Measurements from ENCODE around the gene TXLNB. TPM values are rescaled to one million over a fixed set of nuclear protein-coding genes. Genes with fewer than 3 reads are reported as not detected.

TXLNB gene
- polyA plus RNA-seq, 2 of the 4 experiments (the other 2 are of a cell fraction): not detected

- peak in 1 of 2 experiments; percentile 3 for DNase-seq (ENCODE audit: low read depth in 1 of 2, low spot score in 1 of 2)
Measured at GRCh38 chr6:139323511-139324300, 31.9 kb upstream of the TXLNB start.

GRCh38 chr6:139320081-139320480 is 28.3 kb upstream of the TXLNB start:
- ChIA-PET CTCF (interaction anchor here (1.1 kb wide), 1 partner anchor 12 kb away, joined by 3 read pairs; no protein-coding TSS in a partner anchor), POLR2A (no interaction called here)
- Histone ChIP-seq H3K4me3 (no peak overlapping the region), H3K4me2 (no peak overlapping the region), H3K4me1 (0 out of 3 replicates have a peak, but pooled peaks cover 2% of the 10 kb centered on the region), H3K27ac (no peak overlapping the region), H3K9me3 (no peaks in the 10 kb centered on the region)
- 5% methylated on average over 2 of the region's 2 CpGs for WGBS (ENCODE audit: missing lambda C conversion rate)
- ATAC-seq: no peak
- TF ChIP-seq SREBF2 (IDR thresholded peaks at IDR 0.05): no peak
- no peak for TF ChIP-seq FOXS1 (CRISPR knock-in tag; IDR thresholded peaks at IDR 0.05)
- TF ChIP-seq KDM1A (IDR thresholded peaks at IDR 0.05; ENCODE audit: low read depth): no peak
- TF ChIP-seq REST (IDR thresholded peaks at IDR 0.05): no peak
- TF ChIP-seq JUN (IDR thresholded peaks at IDR 0.05): no peak
- no peak for TF ChIP-seq RCOR1 (IDR thresholded peaks at IDR 0.05; ENCODE audit: low read depth, low read length)
- TF ChIP-seq KDM5A (IDR thresholded peaks at IDR 0.05): no peak
- no peak for DNase-seq (ENCODE audit: low read depth in 1 of 2, low spot score in 1 of 2)
- no peak for FAIRE-seq

More at GRCh38 chr6:139323511-139324300, 31.9 kb upstream of the TXLNB start:
- H3K9me3 ChIP-seq: no peaks in the 10 kb centered on the region
- H3K27ac ChIP-seq: no peak overlapping the region
- WGBS (ENCODE audit: missing lambda C conversion rate): 69% methylated on average over 21 of the region's 21 CpGs
- FAIRE-seq: no peak
- CTCF ChIA-PET: no interaction called here
- POLR2A ChIA-PET: no interaction called here
- TF ChIP-seq ZFP36 (IDR thresholded peaks at IDR 0.05; ENCODE audit: borderline replicate concordance, partially characterized antibody) (no peak), PHF8 (IDR thresholded peaks at IDR 0.05; ENCODE audit: borderline replicate concordance, low read depth) (no peak), NPAS2 (CRISPR knock-in tag; IDR thresholded peaks at IDR 0.05; ENCODE audit: borderline replicate concordance) (no peak), ESRRA (IDR thresholded peaks at IDR 0.05; ENCODE audit: borderline replicate concordance, low read length) (no peak), E2F6 (IDR thresholded peaks at IDR 0.05; ENCODE audit: borderline replicate concordance, low read depth) (no peak), KDM5A (IDR thresholded peaks at IDR 0.05) (no peak), ZSCAN20 (CRISPR knock-in tag; IDR thresholded peaks at IDR 0.05) (no peak), GATA3 (IDR thresholded peaks at IDR 0.05; ENCODE audit: borderline replicate concordance) (no peak), EP300 (IDR thresholded peaks at IDR 0.05) (no peak), TFCP2L1 (CRISPR knock-in tag; IDR thresholded peaks at IDR 0.05) (no peak), CBX2 (IDR thresholded peaks at IDR 0.05; ENCODE audit: borderline replicate concordance, low read depth) (no peak), RFX5 (IDR thresholded peaks at IDR 0.05) (no peak), MYC (IDR thresholded peaks at IDR 0.05; ENCODE audit: borderline replicate concordance, low read length) (no peak), RCOR1 (IDR thresholded peaks at IDR 0.05; ENCODE audit: low read depth, low read length) (no peak), POLR2A (IDR thresholded peaks at IDR 0.05; ENCODE audit: low read length) (no peak)
- H3K4me1 ChIP-seq: 0 out of 3 replicates have a peak, but pooled peaks cover 2% of the 10 kb centered on the region
- no peak for ATAC-seq
- no peak overlapping the region for H3K4me3 ChIP-seq
- H3K4me2 ChIP-seq: peak overlapping the region; percentile 23; the same call in 2 of the 3 replicates

Data from A549 (cell line).